ENCODE measurements around the gene SNAP25.

The SNAP25 gene

GRCh38 chr20:10307359-10307735 lies 88.7 kb downstream of the SNAP25 start:
- H3K9ac ChIP-seq (ENCODE audit: low read length), result no peak overlapping the region
- peaks cover 6% of the 10 kb centered on the region; the same call in 1 of the 2 replicates for H3K4me1 ChIP-seq (ENCODE audit: control insufficient read depth, insufficient read depth, low read length)
- no peaks in the 10 kb centered on the region for H3K36me3 ChIP-seq (ENCODE audit: control insufficient read depth, insufficient read depth, low read length)
- H3K27ac ChIP-seq (ENCODE audit: low read depth, low read length), result no peak overlapping the region
- no peaks in the 10 kb centered on the region for H3K9me3 ChIP-seq (ENCODE audit: control insufficient read depth, insufficient read depth, low read depth, low read length)
- no peaks in the 10 kb centered on the region for H3K27me3 ChIP-seq (ENCODE audit: control insufficient read depth, insufficient read depth, low read length)
- H3K4me3 ChIP-seq (ENCODE audit: low read depth, low read length), result no peak overlapping the region

GRCh38 chr20:10308652-10309051 lies 90.0 kb downstream of the SNAP25 start:
- H3K9me3 ChIP-seq (ENCODE audit: control insufficient read depth, insufficient read depth, low read depth, low read length), result no peaks in the 10 kb centered on the region
- no peaks in the 10 kb centered on the region for H3K27me3 ChIP-seq (ENCODE audit: control insufficient read depth, insufficient read depth, low read length)
- no peaks in the 10 kb centered on the region for H3K36me3 ChIP-seq (ENCODE audit: control insufficient read depth, insufficient read depth, low read length)
- H3K4me1 ChIP-seq (ENCODE audit: control insufficient read depth, insufficient read depth, low read length), result peaks cover 12% of the 10 kb centered on the region
- no peak overlapping the region for H3K9ac ChIP-seq (ENCODE audit: low read length)
- H3K27ac ChIP-seq (ENCODE audit: low read depth, low read length), result no peak overlapping the region
- H3K4me3 ChIP-seq (ENCODE audit: low read depth, low read length), result no peak overlapping the region

- no peak overlapping the region for H3K9ac ChIP-seq (ENCODE audit: low read length)
- H3K9me3 ChIP-seq (ENCODE audit: control insufficient read depth, insufficient read depth, low read depth, low read length), result no peaks in the 10 kb centered on the region
- H3K4me1 ChIP-seq (ENCODE audit: control insufficient read depth, insufficient read depth, low read length), result peaks cover 18% of the 10 kb centered on the region
- no peak overlapping the region for H3K4me3 ChIP-seq (ENCODE audit: low read depth, low read length)
- H3K27ac ChIP-seq (ENCODE audit: low read depth, low read length), result no peak overlapping the region
- H3K27me3 ChIP-seq (ENCODE audit: control insufficient read depth, insufficient read depth, low read length), result no peaks in the 10 kb centered on the region
- H3K36me3 ChIP-seq (ENCODE audit: control insufficient read depth, insufficient read depth, low read length), result no peaks in the 10 kb centered on the region
Observed at GRCh38 chr20:10309326-10309725, 90.7 kb downstream of the SNAP25 start.

GRCh38 chr20:10312111-10312510 lies 93.5 kb downstream of the SNAP25 start:
- no peak overlapping the region for H3K9ac ChIP-seq (ENCODE audit: low read length)
- H3K4me1 ChIP-seq (ENCODE audit: control insufficient read depth, insufficient read depth, low read length), result peaks cover 22% of the 10 kb centered on the region
- H3K27me3 ChIP-seq (ENCODE audit: control insufficient read depth, insufficient read depth, low read length), result no peaks in the 10 kb centered on the region
- no peak overlapping the region for H3K27ac ChIP-seq (ENCODE audit: low read depth, low read length)
- peaks cover 11% of the 10 kb centered on the region for H3K9me3 ChIP-seq (ENCODE audit: control insufficient read depth, insufficient read depth, low read depth, low read length)
- H3K36me3 ChIP-seq (ENCODE audit: control insufficient read depth, insufficient read depth, low read length), result no peaks in the 10 kb centered on the region
- H3K4me3 ChIP-seq (ENCODE audit: low read depth, low read length), result no peak overlapping the region

GRCh38 chr20:10313215-10313614 lies 94.6 kb downstream of the SNAP25 start:
- H3K27ac ChIP-seq (ENCODE audit: low read depth, low read length), result no peak overlapping the region
- peaks cover 18% of the 10 kb centered on the region for H3K9me3 ChIP-seq (ENCODE audit: control insufficient read depth, insufficient read depth, low read depth, low read length)
- H3K4me1 ChIP-seq (ENCODE audit: control insufficient read depth, insufficient read depth, low read length), result peaks cover 22% of the 10 kb centered on the region
- no peaks in the 10 kb centered on the region for H3K36me3 ChIP-seq (ENCODE audit: control insufficient read depth, insufficient read depth, low read length)
- no peak overlapping the region for H3K9ac ChIP-seq (ENCODE audit: low read length)
- no peak overlapping the region for H3K4me3 ChIP-seq (ENCODE audit: low read depth, low read length)
- no peaks in the 10 kb centered on the region for H3K27me3 ChIP-seq (ENCODE audit: control insufficient read depth, insufficient read depth, low read length)

- Histone ChIP-seq H3K27ac (ENCODE audit: low read depth, low read length) (no peak overlapping the region), H3K27me3 (ENCODE audit: control insufficient read depth, insufficient read depth, low read length) (no peaks in the 10 kb centered on the region), H3K4me1 (ENCODE audit: control insufficient read depth, insufficient read depth, low read length) (peaks cover 22% of the 10 kb centered on the region), H3K4me3 (ENCODE audit: low read depth, low read length) (no peak overlapping the region), H3K9me3 (ENCODE audit: control insufficient read depth, insufficient read depth, low read depth, low read length) (peaks cover 20% of the 10 kb centered on the region), H3K36me3 (ENCODE audit: control insufficient read depth, insufficient read depth, low read length) (no peaks in the 10 kb centered on the region), H3K9ac (ENCODE audit: low read length) (no peak overlapping the region)
Observed at GRCh38 chr20:10313701-10314100, 95.1 kb downstream of the SNAP25 start.

GRCh38 chr20:10314198-10314597 lies 95.6 kb downstream of the SNAP25 start:
- no peak overlapping the region for H3K27ac ChIP-seq (ENCODE audit: low read depth, low read length)
- H3K9me3 ChIP-seq (ENCODE audit: control insufficient read depth, insufficient read depth, low read depth, low read length), result peaks cover 23% of the 10 kb centered on the region
- H3K27me3 ChIP-seq (ENCODE audit: control insufficient read depth, insufficient read depth, low read length), result no peaks in the 10 kb centered on the region
- H3K36me3 ChIP-seq (ENCODE audit: control insufficient read depth, insufficient read depth, low read length), result no peaks in the 10 kb centered on the region
- no peak overlapping the region for H3K9ac ChIP-seq (ENCODE audit: low read length)
- peaks cover 22% of the 10 kb centered on the region for H3K4me1 ChIP-seq (ENCODE audit: control insufficient read depth, insufficient read depth, low read length)
- no peak overlapping the region for H3K4me3 ChIP-seq (ENCODE audit: low read depth, low read length)

GRCh38 chr20:10315138-10315537 lies 96.5 kb downstream of the SNAP25 start:
- peaks cover 22% of the 10 kb centered on the region for H3K4me1 ChIP-seq (ENCODE audit: control insufficient read depth, insufficient read depth, low read length)
- H3K4me3 ChIP-seq (ENCODE audit: low read depth, low read length), result no peak overlapping the region
- H3K27ac ChIP-seq (ENCODE audit: low read depth, low read length), result no peak overlapping the region
- no peaks in the 10 kb centered on the region for H3K27me3 ChIP-seq (ENCODE audit: control insufficient read depth, insufficient read depth, low read length)
- H3K36me3 ChIP-seq (ENCODE audit: control insufficient read depth, insufficient read depth, low read length), result no peaks in the 10 kb centered on the region
- H3K9ac ChIP-seq (ENCODE audit: low read length), result no peak overlapping the region
- peaks cover 24% of the 10 kb centered on the region for H3K9me3 ChIP-seq (ENCODE audit: control insufficient read depth, insufficient read depth, low read depth, low read length)

GRCh38 chr20:10316582-10316981 lies 98.0 kb downstream of the SNAP25 start:
- peaks cover 23% of the 10 kb centered on the region for H3K4me1 ChIP-seq (ENCODE audit: control insufficient read depth, insufficient read depth, low read length)
- no peak overlapping the region for H3K9ac ChIP-seq (ENCODE audit: low read length)
- no peak overlapping the region for H3K4me3 ChIP-seq (ENCODE audit: low read depth, low read length)
- H3K36me3 ChIP-seq (ENCODE audit: control insufficient read depth, insufficient read depth, low read length), result no peaks in the 10 kb centered on the region
- H3K27me3 ChIP-seq (ENCODE audit: control insufficient read depth, insufficient read depth, low read length), result no peaks in the 10 kb centered on the region
- H3K9me3 ChIP-seq (ENCODE audit: control insufficient read depth, insufficient read depth, low read depth, low read length), result peaks cover 24% of the 10 kb centered on the region
- H3K27ac ChIP-seq (ENCODE audit: low read depth, low read length), result no peak overlapping the region

GRCh38 chr20:10318291-10319024 lies 99.8 kb downstream of the SNAP25 start:
- H3K9ac ChIP-seq (ENCODE audit: low read length), result no peak overlapping the region
- H3K27me3 ChIP-seq (ENCODE audit: control insufficient read depth, insufficient read depth, low read length), result no peaks in the 10 kb centered on the region
- peaks cover 28% of the 10 kb centered on the region for H3K4me1 ChIP-seq (ENCODE audit: control insufficient read depth, insufficient read depth, low read length)
- H3K4me3 ChIP-seq (ENCODE audit: low read depth, low read length), result no peak overlapping the region
- H3K36me3 ChIP-seq (ENCODE audit: control insufficient read depth, insufficient read depth, low read length), result no peaks in the 10 kb centered on the region
- no peak overlapping the region for H3K27ac ChIP-seq (ENCODE audit: low read depth, low read length)
- peaks cover 24% of the 10 kb centered on the region for H3K9me3 ChIP-seq (ENCODE audit: control insufficient read depth, insufficient read depth, low read depth, low read length)

GRCh38 chr20:10319855-10320254 lies 101.2 kb downstream of the SNAP25 start:
- H3K27ac ChIP-seq (ENCODE audit: low read depth, low read length), result no peak overlapping the region
- H3K27me3 ChIP-seq (ENCODE audit: control insufficient read depth, insufficient read depth, low read length), result no peaks in the 10 kb centered on the region
- H3K4me1 ChIP-seq (ENCODE audit: control insufficient read depth, insufficient read depth, low read length), result peaks cover 14% of the 10 kb centered on the region

More at GRCh38 chr20:10319855-10320254, 101.2 kb downstream of the SNAP25 start:
- Histone ChIP-seq H3K9ac (ENCODE audit: low read length) (no peak overlapping the region), H3K36me3 (ENCODE audit: control insufficient read depth, insufficient read depth, low read length) (no peaks in the 10 kb centered on the region), H3K4me3 (ENCODE audit: low read depth, low read length) (no peak overlapping the region), H3K9me3 (ENCODE audit: control insufficient read depth, insufficient read depth, low read depth, low read length) (peaks cover 24% of the 10 kb centered on the region)

Data from HUES6 (cell line).